ENCODE data around the gene KMT2E.

The KMT2E gene

GRCh38 chr7:105060923-105061322, 46.9 kb downstream of the KMT2E start:
- H3K36me3 ChIP-seq (ENCODE audit: control insufficient read depth in 1 of 2, insufficient read depth in 2 of 2, low read length in 2 of 2) = peaks cover 17 to 29% of the 10 kb centered on the region in 2 donors
- H3K4me1 ChIP-seq (ENCODE audit: control insufficient read depth in 1 of 2, insufficient read depth in 2 of 2, low read length in 2 of 2) = peaks cover 0 to under 1% of the 10 kb centered on the region in 2 donors
- no peak overlapping the region for H3K27ac ChIP-seq (ENCODE audit: low read depth, low read length)
- H3K4me3 ChIP-seq (ENCODE audit: low read depth in 1 of 2, low read length in 2 of 2) = no peak overlapping the region
- no peaks in the 10 kb centered on the region for H3K27me3 ChIP-seq (ENCODE audit: control insufficient read depth in 1 of 2, insufficient read depth in 2 of 2, low read length in 2 of 2)
- H3K9ac ChIP-seq (ENCODE audit: low read depth in 1 of 2, low read length in 2 of 2) = no peak overlapping the region
- H3K9me3 ChIP-seq (ENCODE audit: control insufficient read depth in 1 of 2, low read length in 2 of 2) = no peaks in the 10 kb centered on the region

DNA sequence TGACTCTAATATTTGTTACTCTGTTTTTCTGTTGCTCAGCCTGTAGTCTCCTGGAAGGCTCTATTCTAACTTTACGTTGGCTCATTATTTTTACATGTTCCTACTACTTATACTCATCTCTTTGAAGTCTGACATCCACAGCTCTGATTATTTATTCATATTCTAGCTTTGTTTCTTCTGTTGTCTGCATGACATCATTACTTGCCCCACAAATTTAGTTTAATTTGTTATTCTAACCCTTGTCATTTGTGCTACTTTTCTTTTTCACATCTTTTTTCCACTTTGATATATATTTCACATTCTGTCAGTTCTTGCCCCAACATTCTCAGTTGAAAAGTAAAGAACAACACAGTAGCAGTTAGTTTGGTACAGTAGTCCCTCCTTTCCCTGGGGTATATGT, 51.1 kb downstream of the KMT2E start:
- Histone ChIP-seq H3K36me3 (ENCODE audit: control insufficient read depth in 1 of 2, insufficient read depth in 2 of 2, low read length in 2 of 2) (peaks cover 22 to 67% of the 10 kb centered on the region in 2 donors), H3K4me1 (ENCODE audit: control insufficient read depth in 1 of 2, insufficient read depth in 2 of 2, low read length in 2 of 2) (no peaks in the 10 kb centered on the region), H3K27ac (ENCODE audit: low read depth, low read length) (no peak overlapping the region), H3K4me3 (ENCODE audit: low read depth in 1 of 2, low read length in 2 of 2) (no peak overlapping the region), H3K27me3 (ENCODE audit: control insufficient read depth in 1 of 2, insufficient read depth in 2 of 2, low read length in 2 of 2) (no peaks in the 10 kb centered on the region), H3K9me3 (ENCODE audit: control insufficient read depth in 1 of 2, low read length in 2 of 2) (no peaks in the 10 kb centered on the region), H3K9ac (ENCODE audit: low read depth in 1 of 2, low read length in 2 of 2) (no peak overlapping the region)

- H3K36me3 ChIP-seq (ENCODE audit: control insufficient read depth in 1 of 2, insufficient read depth in 2 of 2, low read length in 2 of 2) = peaks cover 24 to 81% of the 10 kb centered on the region in 2 donors
- no peaks in the 10 kb centered on the region for H3K9me3 ChIP-seq (ENCODE audit: control insufficient read depth in 1 of 2, low read length in 2 of 2)
- H3K27me3 ChIP-seq (ENCODE audit: control insufficient read depth in 1 of 2, insufficient read depth in 2 of 2, low read length in 2 of 2) = no peaks in the 10 kb centered on the region
- H3K27ac ChIP-seq (ENCODE audit: low read depth, low read length) = no peak overlapping the region
- H3K4me3 ChIP-seq (ENCODE audit: low read depth in 1 of 2, low read length in 2 of 2) = no peak overlapping the region
- no peaks in the 10 kb centered on the region for H3K4me1 ChIP-seq (ENCODE audit: control insufficient read depth in 1 of 2, insufficient read depth in 2 of 2, low read length in 2 of 2)
- no peak overlapping the region for H3K9ac ChIP-seq (ENCODE audit: low read depth in 1 of 2, low read length in 2 of 2)
These were observed 53.7 kb downstream of the KMT2E start for GRCh38 chr7:105067691-105068090.

DNA sequence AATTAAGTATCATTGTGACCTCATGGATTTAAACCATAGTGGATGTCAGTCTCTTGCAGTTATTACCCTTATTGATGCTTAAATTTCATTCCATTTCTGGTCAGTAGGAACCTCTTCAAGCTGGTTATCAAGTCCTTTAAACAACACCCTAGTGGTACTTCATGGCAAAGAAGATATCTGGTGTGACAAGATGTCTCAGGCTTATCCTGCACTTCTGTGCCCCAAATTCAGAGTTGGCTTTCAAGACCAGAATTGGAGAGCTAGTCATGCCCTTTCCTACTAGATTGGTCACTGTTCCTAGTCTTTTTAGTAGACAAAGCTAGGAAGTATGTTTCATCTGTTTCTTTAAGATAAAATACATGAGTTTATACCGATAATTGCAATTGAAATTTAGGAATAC, 54.9 kb downstream of the KMT2E start:
- Histone ChIP-seq H3K27ac (ENCODE audit: low read depth, low read length) (no peak overlapping the region), H3K36me3 (ENCODE audit: control insufficient read depth in 1 of 2, insufficient read depth in 2 of 2, low read length in 2 of 2) (peaks cover 24 to 81% of the 10 kb centered on the region in 2 donors), H3K9ac (ENCODE audit: low read depth in 1 of 2, low read length in 2 of 2) (no peak overlapping the region)

DNA sequence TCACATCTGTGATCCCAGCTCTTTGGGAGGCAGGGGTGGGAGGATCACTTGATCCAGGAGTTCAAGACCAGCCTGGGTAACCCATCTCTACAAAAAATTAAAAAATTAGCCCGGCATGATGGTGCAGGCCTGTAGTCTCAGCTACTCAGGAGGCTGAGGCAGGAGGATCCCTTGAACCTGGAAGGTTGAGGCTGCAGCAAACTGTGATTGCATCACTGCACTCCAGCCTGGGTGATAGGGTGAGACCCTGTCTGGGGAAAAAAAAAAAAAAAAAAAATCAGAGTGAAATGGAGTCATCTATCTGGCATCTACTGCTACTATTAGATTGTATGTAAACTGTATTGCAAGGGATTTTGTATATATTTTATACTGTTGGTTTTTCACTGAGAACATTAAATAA, 59.1 kb downstream of the KMT2E start:
- Histone ChIP-seq H3K36me3 (ENCODE audit: control insufficient read depth in 1 of 2, insufficient read depth in 2 of 2, low read length in 2 of 2) (peaks cover 34 to 80% of the 10 kb centered on the region in 2 donors), H3K4me1 (ENCODE audit: control insufficient read depth in 1 of 2, insufficient read depth in 2 of 2, low read length in 2 of 2) (no peaks in the 10 kb centered on the region), H3K9ac (ENCODE audit: low read depth in 1 of 2, low read length in 2 of 2) (no peak overlapping the region), H3K4me3 (ENCODE audit: low read depth in 1 of 2, low read length in 2 of 2) (no peak overlapping the region), H3K9me3 (ENCODE audit: control insufficient read depth in 1 of 2, low read length in 2 of 2) (no peaks in the 10 kb centered on the region), H3K27ac (ENCODE audit: low read depth, low read length) (no peak overlapping the region), H3K27me3 (ENCODE audit: control insufficient read depth in 1 of 2, insufficient read depth in 2 of 2, low read length in 2 of 2) (no peaks in the 10 kb centered on the region)

More for the DNA sequence above, 54.9 kb downstream of the KMT2E start:
- Histone ChIP-seq H3K4me1 (ENCODE audit: control insufficient read depth in 1 of 2, insufficient read depth in 2 of 2, low read length in 2 of 2) (no peaks in the 10 kb centered on the region), H3K9me3 (ENCODE audit: control insufficient read depth in 1 of 2, low read length in 2 of 2) (no peaks in the 10 kb centered on the region), H3K4me3 (ENCODE audit: low read depth in 1 of 2, low read length in 2 of 2) (no peak overlapping the region), H3K27me3 (ENCODE audit: control insufficient read depth in 1 of 2, insufficient read depth in 2 of 2, low read length in 2 of 2) (no peaks in the 10 kb centered on the region)

DNA sequence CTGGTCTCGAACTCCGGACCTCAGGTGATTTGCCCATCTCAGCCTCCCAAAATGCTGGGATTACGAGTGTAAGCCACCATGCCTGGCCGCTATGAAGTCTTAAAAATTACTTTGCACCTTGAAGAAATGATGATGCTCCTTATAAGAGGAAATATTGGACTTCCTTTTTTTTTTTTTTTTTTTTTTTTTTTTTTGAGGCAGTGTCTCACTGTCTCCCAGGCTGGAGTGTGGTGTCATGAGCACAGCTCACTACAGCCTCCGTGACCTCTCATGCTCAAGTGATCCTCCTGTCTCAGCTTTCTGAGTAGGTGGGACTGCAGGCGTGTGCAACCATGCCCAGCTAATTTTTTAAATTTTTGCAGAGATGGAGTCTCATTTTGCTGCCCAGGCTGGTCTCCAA, 65.3 kb downstream of the KMT2E start:
- H3K9ac ChIP-seq (ENCODE audit: low read depth in 1 of 2, low read length in 2 of 2) = no peak overlapping the region
- H3K4me3 ChIP-seq (ENCODE audit: low read depth in 1 of 2, low read length in 2 of 2) = no peak overlapping the region
- H3K27ac ChIP-seq (ENCODE audit: low read depth, low read length) = no peak overlapping the region
- peaks cover 36 to 96% of the 10 kb centered on the region in 2 donors for H3K36me3 ChIP-seq (ENCODE audit: control insufficient read depth in 1 of 2, insufficient read depth in 2 of 2, low read length in 2 of 2)
- H3K9me3 ChIP-seq (ENCODE audit: control insufficient read depth in 1 of 2, low read length in 2 of 2) = no peaks in the 10 kb centered on the region
- H3K27me3 ChIP-seq (ENCODE audit: control insufficient read depth in 1 of 2, insufficient read depth in 2 of 2, low read length in 2 of 2) = no peaks in the 10 kb centered on the region
- no peaks in the 10 kb centered on the region for H3K4me1 ChIP-seq (ENCODE audit: control insufficient read depth in 1 of 2, insufficient read depth in 2 of 2, low read length in 2 of 2)

DNA sequence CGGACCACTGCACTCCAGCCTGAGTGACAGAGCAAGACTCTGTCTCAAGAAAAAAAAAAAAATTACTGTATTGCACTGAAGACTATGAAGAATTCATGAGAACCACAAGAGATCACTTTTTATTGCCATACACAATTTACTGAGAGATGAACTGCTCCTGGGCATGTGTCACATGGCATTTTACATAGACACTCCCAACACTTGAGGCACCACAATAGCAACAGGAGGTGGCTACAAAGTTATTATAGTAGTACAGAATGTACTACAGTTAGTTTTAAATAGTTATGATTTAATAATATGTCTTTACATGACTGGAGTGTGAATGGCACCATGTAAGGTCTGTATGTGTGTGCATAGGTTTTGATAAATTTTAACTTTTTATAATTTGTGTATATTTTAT, 70.6 kb downstream of the KMT2E start:
- Histone ChIP-seq H3K27me3 (ENCODE audit: control insufficient read depth in 1 of 2, insufficient read depth in 2 of 2, low read length in 2 of 2) (no peaks in the 10 kb centered on the region), H3K4me3 (ENCODE audit: low read depth in 1 of 2, low read length in 2 of 2) (no peak overlapping the region), H3K36me3 (ENCODE audit: control insufficient read depth in 1 of 2, insufficient read depth in 2 of 2, low read length in 2 of 2) (peaks cover 18 to 83% of the 10 kb centered on the region in 2 donors), H3K4me1 (ENCODE audit: control insufficient read depth in 1 of 2, insufficient read depth in 2 of 2, low read length in 2 of 2) (no peaks in the 10 kb centered on the region), H3K9ac (ENCODE audit: low read depth in 1 of 2, low read length in 2 of 2) (no peak overlapping the region), H3K9me3 (ENCODE audit: control insufficient read depth in 1 of 2, low read length in 2 of 2) (no peaks in the 10 kb centered on the region), H3K27ac (ENCODE audit: low read depth, low read length) (no peak overlapping the region)

DNA sequence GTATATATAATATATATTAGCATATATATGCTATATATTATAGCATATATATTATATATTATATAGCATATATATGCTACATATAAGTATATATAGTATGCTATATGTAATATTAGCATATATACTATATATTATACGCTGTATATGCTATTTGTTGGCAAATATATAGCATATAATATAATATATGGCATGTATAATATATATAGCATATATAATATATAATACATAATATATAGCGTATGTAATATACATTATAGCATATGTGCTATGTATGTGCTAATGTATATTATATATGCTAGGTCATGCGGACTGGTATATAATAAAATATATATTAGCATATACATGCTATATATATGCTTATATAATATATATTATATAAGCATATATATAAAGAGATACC, 72.8 kb downstream of the KMT2E start:
- Histone ChIP-seq H3K4me1 (ENCODE audit: control insufficient read depth in 1 of 2, insufficient read depth in 2 of 2, low read length in 2 of 2) (no peaks in the 10 kb centered on the region), H3K4me3 (ENCODE audit: low read depth in 1 of 2, low read length in 2 of 2) (no peak overlapping the region), H3K9ac (ENCODE audit: low read depth in 1 of 2, low read length in 2 of 2) (no peak overlapping the region), H3K27ac (ENCODE audit: low read depth, low read length) (no peak overlapping the region), H3K36me3 (ENCODE audit: control insufficient read depth in 1 of 2, insufficient read depth in 2 of 2, low read length in 2 of 2) (peaks cover 13 to 78% of the 10 kb centered on the region in 2 donors), H3K9me3 (ENCODE audit: control insufficient read depth in 1 of 2, low read length in 2 of 2) (no peaks in the 10 kb centered on the region), H3K27me3 (ENCODE audit: control insufficient read depth in 1 of 2, insufficient read depth in 2 of 2, low read length in 2 of 2) (no peaks in the 10 kb centered on the region)

GRCh38 chr7:105087981-105088380, 74.0 kb downstream of the KMT2E start:
- Histone ChIP-seq H3K9me3 (ENCODE audit: control insufficient read depth in 1 of 2, low read length in 2 of 2) (no peaks in the 10 kb centered on the region), H3K9ac (ENCODE audit: low read depth in 1 of 2, low read length in 2 of 2) (no peak overlapping the region), H3K27me3 (ENCODE audit: control insufficient read depth in 1 of 2, insufficient read depth in 2 of 2, low read length in 2 of 2) (no peaks in the 10 kb centered on the region), H3K27ac (ENCODE audit: low read depth, low read length) (no peak overlapping the region), H3K36me3 (ENCODE audit: control insufficient read depth in 1 of 2, insufficient read depth in 2 of 2, low read length in 2 of 2) (peaks cover 18 to 78% of the 10 kb centered on the region in 2 donors), H3K4me3 (ENCODE audit: low read depth in 1 of 2, low read length in 2 of 2) (no peak overlapping the region), H3K4me1 (ENCODE audit: control insufficient read depth in 1 of 2, insufficient read depth in 2 of 2, low read length in 2 of 2) (no peaks in the 10 kb centered on the region)

DNA sequence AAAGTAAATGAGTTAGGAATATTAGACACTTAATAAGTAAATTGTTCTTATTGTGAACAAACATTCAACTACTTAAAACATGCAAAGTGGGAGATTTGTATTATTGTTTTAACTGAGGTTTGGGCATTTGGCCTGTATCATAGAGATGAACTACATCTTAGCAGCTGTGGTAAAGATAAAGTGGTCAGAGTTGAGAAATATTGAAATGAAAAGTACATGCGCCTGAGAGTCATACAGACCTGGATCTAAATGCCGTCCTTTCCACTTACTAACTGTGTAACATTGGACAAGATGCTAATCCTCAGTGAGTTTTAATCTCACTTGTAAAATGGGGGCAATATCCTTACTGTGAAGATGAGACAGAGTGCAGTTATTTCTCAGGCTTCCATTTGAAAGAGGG, 74.5 kb downstream of the KMT2E start:
- Histone ChIP-seq H3K9me3 (ENCODE audit: control insufficient read depth in 1 of 2, low read length in 2 of 2) (no peaks in the 10 kb centered on the region), H3K27ac (ENCODE audit: low read depth, low read length) (no peak overlapping the region), H3K27me3 (ENCODE audit: control insufficient read depth in 1 of 2, insufficient read depth in 2 of 2, low read length in 2 of 2) (no peaks in the 10 kb centered on the region), H3K9ac (ENCODE audit: low read depth in 1 of 2, low read length in 2 of 2) (no peak overlapping the region), H3K4me1 (ENCODE audit: control insufficient read depth in 1 of 2, insufficient read depth in 2 of 2, low read length in 2 of 2) (no peaks in the 10 kb centered on the region), H3K4me3 (ENCODE audit: low read depth in 1 of 2, low read length in 2 of 2) (no peak overlapping the region), H3K36me3 (ENCODE audit: control insufficient read depth in 1 of 2, insufficient read depth in 2 of 2, low read length in 2 of 2) (peaks cover 18 to 77% of the 10 kb centered on the region in 2 donors)

GRCh38 chr7:105094966-105095365, 81.0 kb downstream of the KMT2E start:
- Histone ChIP-seq H3K27ac (ENCODE audit: low read depth, low read length) (no peak overlapping the region), H3K4me3 (ENCODE audit: low read depth in 1 of 2, low read length in 2 of 2) (no peak overlapping the region), H3K9ac (ENCODE audit: low read depth in 1 of 2, low read length in 2 of 2) (no peak overlapping the region), H3K27me3 (ENCODE audit: control insufficient read depth in 1 of 2, insufficient read depth in 2 of 2, low read length in 2 of 2) (no peaks in the 10 kb centered on the region), H3K36me3 (ENCODE audit: control insufficient read depth in 1 of 2, insufficient read depth in 2 of 2, low read length in 2 of 2) (peaks cover 30 to 50% of the 10 kb centered on the region in 2 donors), H3K9me3 (ENCODE audit: control insufficient read depth in 1 of 2, low read length in 2 of 2) (no peaks in the 10 kb centered on the region), H3K4me1 (ENCODE audit: control insufficient read depth in 1 of 2, insufficient read depth in 2 of 2, low read length in 2 of 2) (no peaks in the 10 kb centered on the region)

Data from duodenal mucosa (tissue), 2 donors.